Suprapubic skin (tissue), 4 donors: ENCODE measurements around the gene TBC1D22A.

ENCODE experiments used
- EP300 ChIP-seq: sonication (generic); formaldehyde crosslinking; IDR thresholded peaks from one replicate; pipeline ENCODE4 v1.6.1; 2017; ENCODE audit warnings: antibody characterized with exemption
- POLR2A ChIP-seq, 2 donors: fragments of 450-650 bp; IDR thresholded peaks; one replicate each; pipeline ENCODE4 v1.6.1; 2017; ENCODE audit warnings: antibody characterized with exemption in 2 of 2, mild to moderate bottlenecking in 2 of 2, moderate library complexity in 2 of 2
- POLR2AphosphoS5 ChIP-seq, 3 donors: sonication (generic); formaldehyde crosslinking; IDR thresholded peaks; one replicate each; pipeline ENCODE4 v1.6.1; 2017; ENCODE audit warnings: antibody characterized with exemption in 3 of 3
- TF ChIP-seq, protein P1 (sequence below), 2 donors: fragments of 200-600 bp in 1 of 2; fragments of 450-650 bp in 1 of 2; sonication (generic) in 1 of 2; IDR thresholded peaks; one replicate each; pipeline ENCODE4 v1.5.1; 2016 to 2019; ENCODE audit warnings: antibody characterized with exemption in 2 of 2, mild to moderate bottlenecking in 1 of 2, moderate library complexity in 1 of 2

DNA sequence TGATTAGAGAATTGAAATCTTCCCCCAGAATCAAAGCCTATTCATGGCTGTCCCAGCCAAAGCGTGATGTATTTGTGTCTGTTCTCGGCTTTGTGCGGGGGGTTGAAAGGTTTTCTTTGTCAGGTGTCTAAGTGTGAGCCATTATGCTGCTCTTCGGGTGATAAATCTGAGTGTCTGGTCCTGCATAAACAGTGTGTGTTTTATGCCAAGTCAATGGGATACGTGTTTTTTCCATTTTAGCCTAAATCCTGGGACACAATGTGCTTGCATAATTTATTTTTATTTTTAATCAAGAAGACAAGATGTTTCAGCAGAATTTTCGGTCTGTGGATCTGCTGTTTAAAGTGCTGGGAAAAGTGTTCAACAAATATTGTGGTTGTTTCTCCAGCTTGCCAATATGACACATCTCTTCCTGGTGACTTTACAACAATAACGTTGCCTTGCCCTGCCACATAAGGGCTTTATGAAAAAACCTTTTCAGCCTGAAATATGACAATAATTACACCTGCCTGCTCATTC is 267.8 kb downstream of the TBC1D22A start:
- no peak for TF ChIP-seq POLR2A (IDR thresholded peaks at IDR 0.05)
- TF ChIP-seq, protein P1, sequence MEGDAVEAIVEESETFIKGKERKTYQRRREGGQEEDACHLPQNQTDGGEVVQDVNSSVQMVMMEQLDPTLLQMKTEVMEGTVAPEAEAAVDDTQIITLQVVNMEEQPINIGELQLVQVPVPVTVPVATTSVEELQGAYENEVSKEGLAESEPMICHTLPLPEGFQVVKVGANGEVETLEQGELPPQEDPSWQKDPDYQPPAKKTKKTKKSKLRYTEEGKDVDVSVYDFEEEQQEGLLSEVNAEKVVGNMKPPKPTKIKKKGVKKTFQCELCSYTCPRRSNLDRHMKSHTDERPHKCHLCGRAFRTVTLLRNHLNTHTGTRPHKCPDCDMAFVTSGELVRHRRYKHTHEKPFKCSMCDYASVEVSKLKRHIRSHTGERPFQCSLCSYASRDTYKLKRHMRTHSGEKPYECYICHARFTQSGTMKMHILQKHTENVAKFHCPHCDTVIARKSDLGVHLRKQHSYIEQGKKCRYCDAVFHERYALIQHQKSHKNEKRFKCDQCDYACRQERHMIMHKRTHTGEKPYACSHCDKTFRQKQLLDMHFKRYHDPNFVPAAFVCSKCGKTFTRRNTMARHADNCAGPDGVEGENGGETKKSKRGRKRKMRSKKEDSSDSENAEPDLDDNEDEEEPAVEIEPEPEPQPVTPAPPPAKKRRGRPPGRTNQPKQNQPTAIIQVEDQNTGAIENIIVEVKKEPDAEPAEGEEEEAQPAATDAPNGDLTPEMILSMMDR (IDR thresholded peaks at IDR 0.05), result no peak
- TF ChIP-seq POLR2AphosphoS5 (IDR thresholded peaks at IDR 0.05), result no peak
- no peak for TF ChIP-seq EP300
